CD14-positive monocyte (primary cell): ENCODE measurements around the gene GRID2. TPM values are rescaled to one million over a fixed set of nuclear protein-coding genes. Genes with fewer than 3 reads are reported as not detected.

Experiments used
- DNase-seq, 3 donors: peaks; one replicate each; pipeline ENCODE4 v3.0.0-alpha.2; 2011 to 2022
- H2AFZ ChIP-seq: 2 replicates; pipeline ENCODE4 v1.6.0; 2012; ENCODE audit warnings: mild to moderate bottlenecking, low read depth, low read length, inconsistent platforms; ENCODE audit not compliant: insufficient read depth, poor library complexity, severe bottlenecking
- H3K27ac ChIP-seq, 2 donors: 1 replicate in 1 of 2; 2 replicates in 1 of 2; pipeline ENCODE4 v1.5.1; 2012 to 2013; ENCODE audit warnings: low read length in 2 of 2, control low read depth in 1 of 2, inconsistent platforms in 1 of 2, low read depth in 1 of 2, mild to moderate bottlenecking in 1 of 2
- H3K27me3 ChIP-seq, 2 donors: one replicate each; pipeline versions ENCODE4 v1.6.0 to v1.6.1; 2011 to 2013; ENCODE audit warnings: low read length in 2 of 2; ENCODE audit not compliant: control insufficient read depth in 2 of 2, insufficient read depth in 2 of 2
- H3K36me3 ChIP-seq, 2 donors: replicated peaks in 1 of 2; 1 replicate in 1 of 2; 2 replicates in 1 of 2; pipeline versions ENCODE4 v1.5.1 to v1.6.1; 2012 to 2013; ENCODE audit warnings: low read length in 2 of 2, control low read depth in 1 of 2, inconsistent platforms in 1 of 2, mild to moderate bottlenecking in 1 of 2; ENCODE audit not compliant: insufficient read depth in 2 of 2, control insufficient read depth in 1 of 2
- H3K4me1 ChIP-seq, 2 donors: 1 replicate in 1 of 2; 2 replicates in 1 of 2; pipeline versions ENCODE4 v1.5.1 to v1.6.1; 2012 to 2013; ENCODE audit warnings: low read length in 2 of 2, control low read depth in 1 of 2, inconsistent platforms in 1 of 2, mild to moderate bottlenecking in 1 of 2, moderate library complexity in 1 of 2; ENCODE audit not compliant: insufficient read depth in 2 of 2, control insufficient read depth in 1 of 2
- H3K4me2 ChIP-seq: replicated peaks from 2 replicates; pipeline ENCODE3; 2012; ENCODE audit warnings: low read length, moderate library complexity, mild to moderate bottlenecking; ENCODE audit not compliant: poor library complexity, severe bottlenecking; ENCODE audit errors: extremely low read depth
- H3K4me3 ChIP-seq, 3 experiments: fragments of 200-600 bp in 1 of 3; sonication (generic) in 1 of 3; replicated peaks in 1 of 3; 1 replicate in 2 of 3; 2 replicates in 1 of 3; pipeline ENCODE4 v1.5.1; 2011 to 2013; ENCODE audit warnings: low read length in 3 of 3, mild to moderate bottlenecking in 3 of 3, control low read depth in 2 of 3, low read depth in 2 of 3, inconsistent platforms in 1 of 3, moderate library complexity in 1 of 3
- H3K79me2 ChIP-seq: 2 replicates; pipeline ENCODE4 v1.6.0; 2012; ENCODE audit warnings: mild to moderate bottlenecking, control low read depth, inconsistent platforms, low read length, moderate library complexity; ENCODE audit not compliant: insufficient read depth
- H3K9ac ChIP-seq: 2 replicates; pipeline ENCODE4 v1.6.0; 2017; ENCODE audit warnings: low read length, mild to moderate bottlenecking; ENCODE audit not compliant: insufficient read depth, poor library complexity, severe bottlenecking
- H3K9me3 ChIP-seq, 2 donors: replicated peaks in 1 of 2; 1 replicate in 1 of 2; 2 replicates in 1 of 2; pipeline versions ENCODE4 v1.5.1 to v1.6.1; 2012 to 2013; ENCODE audit warnings: low read length in 2 of 2, control low read depth in 1 of 2; ENCODE audit not compliant: control insufficient read depth in 1 of 2, insufficient read depth in 1 of 2
- H4K20me1 ChIP-seq: 2 replicates; pipeline ENCODE4 v1.6.0; 2012; ENCODE audit warnings: mild to moderate bottlenecking, low read length, control low read depth, moderate library complexity; ENCODE audit not compliant: insufficient read depth
- H3K27ac Mint-ChIP-seq, 7 donors: one replicate each; pipeline ENCODE4 v1.8.0; 2020; ENCODE audit warnings: mild to moderate bottlenecking in 7 of 7, mixed read lengths in 7 of 7, moderate library complexity in 6 of 7, inconsistent platforms in 2 of 7
- H3K27me3 Mint-ChIP-seq, 3 donors: one replicate each; pipeline ENCODE4 v1.8.0; 2021 to 2022; ENCODE audit warnings: low read depth in 3 of 3, mild to moderate bottlenecking in 3 of 3, mixed read lengths in 3 of 3, moderate library complexity in 3 of 3, inconsistent platforms in 1 of 3
- H3K36me3 Mint-ChIP-seq, 2 donors: one replicate each; pipeline ENCODE4 v1.8.0; 2020; ENCODE audit warnings: mixed read lengths in 2 of 2, inconsistent platforms in 1 of 2, mild to moderate bottlenecking in 1 of 2
- H3K4me1 Mint-ChIP-seq: one replicate; pipeline ENCODE4 v1.8.0; 2020; ENCODE audit warnings: mild to moderate bottlenecking, mixed read lengths
- H3K4me3 Mint-ChIP-seq, 2 donors: one replicate each; pipeline ENCODE4 v1.8.0; 2020; ENCODE audit warnings: mild to moderate bottlenecking in 2 of 2, mixed read lengths in 2 of 2, moderate library complexity in 1 of 2
- H3K9me3 Mint-ChIP-seq, 7 donors: one replicate each; pipeline ENCODE4 v1.8.0; 2020 to 2022; ENCODE audit warnings: mixed read lengths in 7 of 7, mild to moderate bottlenecking in 6 of 7, moderate library complexity in 6 of 7, inconsistent platforms in 2 of 7
- CTCF ChIP-seq: fragments of 200-600 bp; IDR thresholded peaks from one replicate; pipeline ENCODE4 v1.8.0; 2022; ENCODE audit warnings: antibody characterized with exemption, mild to moderate bottlenecking
- WGBS: methylation state at CpG from one replicate; pipeline ENCODE4 v1.1.5; 2013; ENCODE audit warnings: missing lambda C conversion rate; ENCODE audit not compliant: insufficient coverage; 5-methylcytosine and 5-hydroxymethylcytosine counted together
- intact Hi-C, 2 donors: fragments of 100-400 bp; cut with micrococcal nuclease; formaldehyde crosslinking; loops; one replicate each; pipeline versions ENCODE4 v1.15.0 to v1.15.1; 2023
- polyA plus RNA-seq, 3 donors: library from polyadenylated mRNA; depleted of rRNA in 1 of 3; unstranded in 2 of 3; stranded (reverse) in 1 of 3; fragments of 300-500 nt in 2 of 3; fragments of >200 nt in 1 of 3; fragmentation: Illumina TruSeq in 2 of 3; gene quantifications; 1 replicate in 2 of 3; 2 replicates in 1 of 3; pipeline ENCODE4 v1.2.3, GENCODE V29; 2012 to 2021

GRID2 gene
- polyA plus RNA-seq, 3 donors = not detected

- H3K27ac ChIP-seq = no peak overlapping the region
- TF ChIP-seq CTCF = no peak
- intact Hi-C loops = no loop called here
- no peak for DNase-seq
- WGBS = no CpG with 5 or more reads among the region's 1 CpG
- no peak overlapping the region for H2AFZ ChIP-seq
- no peak overlapping the region for H3K9ac ChIP-seq
- H3K4me2 ChIP-seq = no peak overlapping the region
- H3K36me3 ChIP-seq = no peaks in the 10 kb centered on the region
- no peaks in the 10 kb centered on the region for H4K20me1 ChIP-seq
- H3K9me3 Mint-ChIP-seq = peaks cover 3 to 25% (median 13%) of the 10 kb centered on the region in 7 donors
- peaks cover 28 to 34% of the 10 kb centered on the region in 2 donors for H3K9me3 ChIP-seq
- H3K27me3 ChIP-seq = no peaks in the 10 kb centered on the region
- H3K4me1 ChIP-seq = no peaks in the 10 kb centered on the region
- H3K27me3 Mint-ChIP-seq = no peaks in the 10 kb centered on the region
- no peaks in the 10 kb centered on the region for H3K79me2 ChIP-seq
- no peaks in the 10 kb centered on the region for H3K36me3 Mint-ChIP-seq
- no peak overlapping the region for H3K27ac Mint-ChIP-seq
- no peak overlapping the region for H3K4me3 ChIP-seq
- H3K4me1 Mint-ChIP-seq = no peaks in the 10 kb centered on the region
- no peak overlapping the region for H3K4me3 Mint-ChIP-seq
Observed at GRCh38 chr4:92257931-92258857, 45.6 kb upstream of the GRID2 start.

- Histone ChIP-seq H3K79me2 (no peaks in the 10 kb centered on the region), H3K4me3 (no peak overlapping the region), H4K20me1 (no peaks in the 10 kb centered on the region), H3K4me2 (no peak overlapping the region), H3K27ac (no peak overlapping the region), H3K27me3 (no peaks in the 10 kb centered on the region), H3K36me3 (no peaks in the 10 kb centered on the region), H2AFZ (no peak overlapping the region), H3K9me3 (peaks cover 10 to 14% of the 10 kb centered on the region in 2 donors), H3K9ac (no peak overlapping the region), H3K4me1 (no peaks in the 10 kb centered on the region)
- no peak for TF ChIP-seq CTCF
- H3K27ac Mint-ChIP-seq = no peak overlapping the region
- WGBS = no CpG with 5 or more reads among the region's 2 CpGs
- intact Hi-C loops = no loop called here
- no peaks in the 10 kb centered on the region for H3K4me1 Mint-ChIP-seq
- H3K4me3 Mint-ChIP-seq = no peak overlapping the region
- no peak for DNase-seq
- H3K9me3 Mint-ChIP-seq = peaks cover 1 to 6% (median 3%) of the 10 kb centered on the region in 7 donors
- no peaks in the 10 kb centered on the region for H3K36me3 Mint-ChIP-seq
- H3K27me3 Mint-ChIP-seq = no peaks in the 10 kb centered on the region
Observed at GRCh38 chr4:92261256-92261655, 42.5 kb upstream of the GRID2 start.
